Measurements from ENCODE around the gene DHRS7B. TPM values are rescaled to one million over a fixed set of nuclear protein-coding genes. Genes with fewer than 3 reads are reported as not detected.
"Not testable (repeated sequence)": the region's sequence is repeated elsewhere in the genome, so short reads cannot be mapped to it uniquely, and the experiment has no call there.

The DHRS7B gene
- total RNA-seq, 1 experiment from 2014 or later: 19.0 TPM

- Histone ChIP-seq H3K9me3 (ENCODE audit: low read depth, low read length, poor library complexity, severe bottlenecking) (no peaks in the 10 kb centered on the region), H3K4me3 (ENCODE audit: low read depth, low read length, poor library complexity, severe bottlenecking) (no peak overlapping the region), H3K36me3 (ENCODE audit: insufficient read depth, low read length, poor library complexity, severe bottlenecking) (no peaks in the 10 kb centered on the region), H3K27ac (ENCODE audit: low read depth, low read length, poor library complexity, severe bottlenecking) (no peak overlapping the region), H3K27me3 (replicated peaks; ENCODE audit: insufficient read depth, low read depth, low read length, poor library complexity) (no peaks in the 10 kb centered on the region), H3K4me1 (ENCODE audit: insufficient read depth, low read length, poor library complexity, severe bottlenecking) (no peaks in the 10 kb centered on the region)
- ChIA-PET POLR2A (ENCODE audit: low non-redundant PET) (no interaction called here), CTCF (no interaction called here)
- no peak for TF ChIP-seq EZH2 (IDR thresholded peaks at IDR 0.05; ENCODE audit: borderline replicate concordance, low read depth, low read length, poor library complexity, severe bottlenecking)
- TF ChIP-seq CTCF (conservative IDR thresholded peaks at IDR 0.05; ENCODE audit: low read depth, low read length): no peak
- DNase-seq (ENCODE audit: low spot score): no peak
- BruUV-seq (replicated peaks): no TSS peak
- intact Hi-C loops (cut with micrococcal nuclease; ENCODE audit: unreplicated experiment): no loop called here
These were observed 21.5 kb upstream of the DHRS7B start for GRCh38 chr17:21105064-21105894.

- TF ChIP-seq EZH2 (IDR thresholded peaks at IDR 0.05; ENCODE audit: borderline replicate concordance, low read depth, low read length, poor library complexity, severe bottlenecking) (no peak), CTCF (conservative IDR thresholded peaks at IDR 0.05; ENCODE audit: low read depth, low read length) (no peak)
- H3K4me1 ChIP-seq (ENCODE audit: insufficient read depth, low read length, poor library complexity, severe bottlenecking): no peaks in the 10 kb centered on the region
- no peak overlapping the region for H3K4me3 ChIP-seq (ENCODE audit: low read depth, low read length, poor library complexity, severe bottlenecking)
- no TSS peak for BruUV-seq (replicated peaks)
- no peaks in the 10 kb centered on the region for H3K27me3 ChIP-seq (replicated peaks; ENCODE audit: insufficient read depth, low read depth, low read length, poor library complexity)
- no peak for DNase-seq (ENCODE audit: low spot score)
- H3K36me3 ChIP-seq (ENCODE audit: insufficient read depth, low read length, poor library complexity, severe bottlenecking): no peaks in the 10 kb centered on the region
- ChIA-PET POLR2A (ENCODE audit: low non-redundant PET) (no interaction called here), CTCF (no interaction called here)
- H3K9me3 ChIP-seq (ENCODE audit: low read depth, low read length, poor library complexity, severe bottlenecking): no peaks in the 10 kb centered on the region
- H3K27ac ChIP-seq (ENCODE audit: low read depth, low read length, poor library complexity, severe bottlenecking): no peak overlapping the region
- intact Hi-C loops (cut with micrococcal nuclease; ENCODE audit: unreplicated experiment): no loop called here
These were observed 20.4 kb upstream of the DHRS7B start for GRCh38 chr17:21106316-21106715.

- POLR2A ChIA-PET (ENCODE audit: low non-redundant PET): not testable (repeated sequence)
These were observed 19.6 kb upstream of the DHRS7B start for GRCh38 chr17:21107067-21107650.

More at GRCh38 chr17:21107067-21107650, 19.6 kb upstream of the DHRS7B start:
- DNase-seq (ENCODE audit: low spot score); H3K4me1 ChIP-seq (ENCODE audit: insufficient read depth, low read length, poor library complexity, severe bottlenecking); H3K27ac ChIP-seq (ENCODE audit: low read depth, low read length, poor library complexity, severe bottlenecking); intact Hi-C loops (cut with micrococcal nuclease; ENCODE audit: unreplicated experiment); H3K27me3 ChIP-seq (replicated peaks; ENCODE audit: insufficient read depth, low read depth, low read length, poor library complexity); BruUV-seq (replicated peaks); H3K36me3 ChIP-seq (ENCODE audit: insufficient read depth, low read length, poor library complexity, severe bottlenecking); CTCF ChIA-PET; H3K4me3 ChIP-seq (ENCODE audit: low read depth, low read length, poor library complexity, severe bottlenecking); H3K9me3 ChIP-seq (ENCODE audit: low read depth, low read length, poor library complexity, severe bottlenecking): not testable (repeated sequence)

Measured in A673 (cell line).